Measurements from ENCODE around the gene DTX3L.

The DTX3L gene

DNA sequence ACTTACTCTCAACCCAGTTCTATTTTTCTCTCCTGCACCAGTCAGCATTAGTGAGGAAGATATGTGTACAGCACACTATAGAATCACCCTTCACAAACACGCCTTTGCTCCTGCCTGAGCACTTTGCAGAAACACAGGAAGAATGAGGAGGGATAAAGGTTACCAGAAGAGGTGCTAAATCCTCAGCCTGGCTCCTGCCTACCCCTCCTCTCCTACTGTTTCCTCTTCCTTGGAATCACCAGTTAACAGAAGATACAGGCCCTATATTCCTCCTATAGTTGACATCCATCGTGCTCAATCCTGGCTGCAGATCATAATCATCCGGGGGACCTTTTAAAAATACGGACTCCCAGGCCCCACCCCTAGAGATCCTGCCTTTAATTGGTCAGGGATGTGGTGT is 42.2 kb downstream of the DTX3L start:
- DNase-seq (ENCODE audit: low spot score), result no peak

DNA sequence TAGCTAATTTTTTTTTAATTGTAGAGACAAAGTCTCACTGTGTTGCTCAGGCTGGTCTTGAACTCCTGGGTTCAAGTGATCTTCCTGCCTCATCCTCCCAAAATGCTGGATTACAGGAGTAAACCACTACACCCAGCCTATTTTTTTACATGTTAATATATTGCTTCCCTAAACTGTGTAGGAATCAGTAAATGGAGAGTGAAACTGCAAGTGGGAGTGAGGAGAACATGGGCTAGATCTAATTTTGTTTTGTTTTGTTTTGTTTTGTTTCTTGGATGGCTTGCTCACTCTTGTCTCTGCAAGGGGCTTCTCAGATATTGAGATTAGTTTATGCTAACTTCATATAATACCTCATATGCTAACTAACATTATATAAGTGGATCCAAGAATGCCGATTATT is 44.8 kb downstream of the DTX3L start:
- DNase-seq (ENCODE audit: low spot score), result no peak

DNA sequence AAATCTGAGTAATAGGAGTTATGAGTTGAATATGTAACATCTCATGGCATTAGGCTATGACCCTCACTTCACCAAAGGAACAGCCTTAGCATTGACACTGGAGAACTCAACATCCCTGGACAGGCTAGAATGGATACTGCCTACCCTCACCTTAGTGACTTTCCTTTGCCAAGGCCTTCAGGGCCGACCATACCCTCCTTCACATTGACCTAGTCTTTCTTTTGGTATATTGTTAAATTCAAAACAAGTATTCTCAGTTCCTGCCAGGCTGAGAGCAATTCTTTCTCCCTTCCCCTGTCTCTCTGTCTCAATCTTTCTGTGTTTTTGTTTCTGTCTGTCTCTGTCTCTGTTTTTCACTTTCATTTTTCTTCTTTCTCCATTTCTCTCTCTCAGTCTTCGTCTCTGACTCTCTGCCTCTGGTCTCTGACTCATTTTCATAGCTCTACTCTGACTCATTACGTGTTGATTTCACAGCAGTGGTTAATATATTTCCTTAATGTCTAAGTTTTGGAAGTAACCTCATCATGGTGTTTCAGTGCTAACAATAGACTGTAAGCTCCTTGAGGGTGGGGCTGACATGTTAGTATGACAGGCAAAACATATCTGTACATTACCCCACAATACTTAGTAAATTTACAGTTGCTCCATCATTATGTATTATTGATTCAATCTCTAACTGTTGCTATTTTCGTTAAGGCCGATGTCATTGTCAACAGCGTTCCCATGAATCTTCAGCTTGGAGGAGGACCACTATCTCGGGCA is 45.8 kb downstream of the DTX3L start:
- no peak for DNase-seq (ENCODE audit: low spot score)

DNA sequence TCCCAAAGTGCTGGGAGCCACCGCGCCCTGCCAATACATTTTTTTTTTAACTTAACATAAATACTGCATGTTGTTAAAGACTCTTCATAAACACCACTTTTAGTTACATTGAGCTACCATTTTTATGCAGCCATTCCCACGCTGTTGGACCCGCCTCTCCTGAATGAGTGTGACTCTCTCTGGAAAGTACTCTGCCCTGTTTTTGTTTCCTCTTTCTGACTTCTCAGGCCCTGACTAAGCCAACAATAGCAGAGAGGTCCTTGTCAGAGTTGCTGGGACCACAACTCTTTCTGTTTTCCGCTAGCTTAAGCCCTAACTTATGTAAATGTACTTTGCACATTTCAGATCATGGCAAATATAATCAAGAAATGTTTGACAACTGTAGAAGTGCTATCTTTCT is 48.6 kb downstream of the DTX3L start:
- DNase-seq (ENCODE audit: low spot score), result no peak

DNA sequence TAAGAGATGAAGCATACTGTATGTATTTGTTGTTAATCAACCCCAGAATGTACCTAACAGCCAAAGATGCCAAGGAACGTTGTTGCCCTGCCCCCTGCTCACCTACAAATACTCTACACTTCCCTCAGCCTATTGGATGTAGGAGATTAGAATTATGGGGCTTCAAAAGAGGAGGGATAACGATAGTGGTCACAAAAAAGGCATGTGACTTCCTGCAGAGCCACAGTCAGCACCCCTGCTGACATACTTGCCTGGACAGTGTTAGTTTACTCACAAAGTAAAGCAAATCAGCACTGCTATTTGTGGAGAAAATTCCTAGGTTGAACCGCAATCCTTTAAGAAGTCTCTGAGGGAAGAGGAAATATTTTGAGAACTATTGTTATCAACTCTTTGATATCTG is 51.2 kb downstream of the DTX3L start:
- DNase-seq (ENCODE audit: low spot score), result no peak

DNA sequence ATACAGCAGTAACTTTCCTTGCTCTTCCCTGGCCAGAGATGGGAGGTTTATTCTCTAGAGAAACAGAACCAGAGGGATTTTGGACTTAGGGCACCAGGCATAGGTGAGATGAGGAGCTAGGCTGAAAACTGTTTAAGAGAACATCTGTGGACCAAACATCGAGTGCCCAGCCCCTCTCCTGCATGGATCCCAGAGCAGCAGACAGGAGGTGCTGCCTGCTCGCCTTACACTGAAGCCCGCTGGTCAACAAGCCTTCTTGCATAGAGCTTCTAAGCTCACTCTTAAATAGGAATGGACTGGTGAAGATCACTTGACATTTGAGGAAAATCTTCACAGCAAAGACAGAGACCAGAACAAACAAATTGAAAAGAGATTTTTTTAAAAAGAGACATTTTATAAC is 54.5 kb downstream of the DTX3L start:
- no peak for DNase-seq (ENCODE audit: low spot score)

DNA sequence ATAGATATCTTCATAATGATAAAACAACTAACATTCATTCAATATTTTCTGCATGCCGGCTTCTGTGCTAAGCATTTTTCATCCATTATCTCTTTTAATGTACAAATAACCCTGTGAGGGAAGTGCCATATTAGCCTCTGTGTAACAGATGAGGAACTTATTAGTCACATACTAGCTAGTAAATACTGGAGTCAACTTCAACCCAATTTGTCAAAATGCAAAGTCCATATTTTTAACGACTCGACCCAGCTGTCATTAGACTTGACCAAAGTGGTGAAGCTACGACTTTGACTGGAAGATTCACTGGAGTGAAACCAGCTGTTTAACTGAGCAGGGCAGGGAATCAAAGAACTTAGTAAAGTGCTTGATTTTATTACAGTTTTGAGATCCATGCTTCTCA is 54.9 kb downstream of the DTX3L start:
- DNase-seq (ENCODE audit: low spot score), result no peak

DNA sequence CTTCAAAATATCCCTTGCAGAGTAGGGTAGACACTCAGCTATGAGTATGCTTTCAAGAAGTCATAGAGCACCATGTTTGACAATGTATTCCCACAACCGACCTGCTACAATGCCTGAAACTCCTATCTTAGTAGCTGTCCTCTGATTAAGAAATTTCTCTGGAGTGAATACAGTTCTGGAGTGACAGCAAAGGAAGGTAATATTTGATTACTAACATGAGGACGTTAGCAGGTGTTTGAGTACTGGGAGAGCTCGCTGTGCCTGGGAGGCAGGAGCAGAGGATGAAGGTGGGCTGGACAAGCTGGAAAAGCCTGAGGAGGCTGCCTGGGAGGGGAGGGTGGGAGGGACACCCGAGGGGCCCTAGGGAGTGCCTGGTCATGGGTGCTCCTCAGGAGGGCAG is 56.3 kb downstream of the DTX3L start:
- DNase-seq (ENCODE audit: low spot score), result no peak

DNA sequence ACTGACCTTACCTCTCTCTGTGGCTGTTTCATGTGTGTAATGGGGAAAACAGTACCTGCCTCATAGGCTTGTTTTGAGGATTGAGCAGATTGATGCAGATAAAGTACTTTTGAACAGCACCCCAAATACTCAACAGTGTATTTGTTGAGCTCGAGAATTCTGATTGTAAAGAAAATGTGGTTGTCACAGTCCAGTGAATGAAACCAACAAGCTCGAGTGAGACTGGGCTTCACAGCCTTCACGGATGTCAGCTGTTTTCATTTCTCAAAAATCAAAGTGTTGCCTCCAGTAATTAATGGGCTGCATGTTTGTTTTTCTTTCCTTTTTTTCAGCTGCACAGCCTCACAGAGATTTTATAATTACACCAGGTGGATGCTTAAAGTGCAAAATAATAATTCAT is 57.0 kb downstream of the DTX3L start:
- no peak for DNase-seq (ENCODE audit: low spot score)

DNA sequence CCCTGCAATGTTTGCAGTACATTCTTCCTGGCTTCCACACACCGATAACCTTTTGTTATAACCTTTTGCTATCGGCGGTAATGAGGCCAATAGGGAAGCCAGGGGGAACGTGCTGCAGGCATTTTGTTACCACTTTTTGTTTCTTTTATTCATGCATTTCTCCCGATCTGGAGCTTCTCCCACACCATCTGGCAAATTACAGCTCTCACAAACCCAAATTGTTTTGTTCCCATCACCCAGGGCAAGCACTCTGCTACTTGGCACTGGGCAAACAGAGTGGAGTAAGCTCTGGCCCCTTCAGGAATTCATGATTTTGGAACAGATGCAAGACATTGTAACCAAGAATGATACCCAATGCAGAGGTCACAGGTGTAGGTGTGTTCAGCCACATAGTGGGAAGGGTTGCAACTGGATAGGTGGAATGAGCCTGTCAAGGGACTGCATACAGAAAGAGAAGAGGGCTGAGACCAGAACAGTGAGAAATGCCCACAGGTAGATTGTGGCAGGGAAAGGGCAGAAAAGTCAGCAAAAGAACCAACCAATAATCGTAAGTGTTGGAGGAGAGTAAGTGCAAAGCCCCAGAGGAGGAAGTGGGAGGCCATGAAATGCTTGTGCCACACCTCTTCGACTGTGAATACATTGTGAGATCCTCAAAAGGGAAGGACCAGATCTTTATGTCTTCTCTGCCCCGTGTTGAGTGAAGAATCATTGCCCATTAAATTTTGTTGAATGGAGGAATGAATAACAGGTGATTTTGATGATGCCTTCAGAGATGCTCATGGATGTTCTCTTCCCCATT is 59.1 kb downstream of the DTX3L start:
- DNase-seq (ENCODE audit: low spot score), result no peak
